ENCODE data around the gene PTPRM. TPM values are rescaled to one million over a fixed set of nuclear protein-coding genes. Genes with fewer than 3 reads are reported as not detected.

PTPRM gene
- total and polyA plus RNA-seq, 2 experiments from 2014 or later = 30.9 to 62.8 TPM

DNA sequence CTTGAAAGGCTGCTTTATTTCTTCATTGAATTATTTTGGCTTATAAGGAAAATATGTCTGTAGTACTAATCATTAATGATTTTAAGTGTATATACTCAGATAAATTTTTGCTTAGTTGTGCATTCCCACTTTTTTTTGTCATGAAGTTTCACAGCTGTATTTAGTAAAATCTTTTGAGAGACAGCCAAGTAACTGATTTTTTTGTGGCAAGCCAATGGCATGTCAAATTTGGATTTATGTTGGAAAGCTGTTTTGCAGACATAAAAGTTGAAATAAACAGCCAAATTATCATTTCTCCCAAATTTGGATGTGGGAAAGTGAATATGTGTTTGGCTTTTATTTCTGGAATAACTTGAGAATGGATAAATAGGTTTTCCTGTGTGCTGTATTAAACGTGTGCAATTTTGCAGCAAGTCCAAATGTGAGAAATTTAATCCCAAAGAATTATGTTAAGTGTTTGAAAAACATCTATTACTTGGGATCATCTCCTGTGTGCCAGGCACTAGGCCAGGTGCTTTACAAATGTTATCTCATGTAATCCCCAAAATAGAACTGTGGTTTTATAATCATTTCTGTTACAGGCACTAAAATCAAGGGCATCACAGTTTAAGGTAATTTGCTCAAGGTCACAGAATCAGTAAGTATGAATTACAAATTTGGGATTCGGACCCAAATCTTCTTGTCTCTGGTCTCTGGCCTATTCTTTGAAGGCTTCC, 160.4 kb downstream of the PTPRM start:
- Histone ChIP-seq H3K4me2 (ENCODE audit: unreplicated experiment) (no peak overlapping the region), H3K27me3 (replicated peaks; ENCODE audit: insufficient read depth) (no peaks in the 10 kb centered on the region), H3K79me2 (ENCODE audit: insufficient read depth) (peaks cover 15% of the 10 kb centered on the region), H3K9me2 (ENCODE audit: insufficient read depth) (no peaks in the 10 kb centered on the region), H3K4me3 (no peak overlapping the region), H3K9me3 (ENCODE audit: low read depth) (no peaks in the 10 kb centered on the region), H3K27ac (no peak overlapping the region), H3K36me3 (ENCODE audit: low read depth) (no peaks in the 10 kb centered on the region), H2AFZ (no peak overlapping the region), H3K9ac (no peak overlapping the region), H4K20me1 (ENCODE audit: insufficient read depth) (no peaks in the 10 kb centered on the region; the same call in 1 of the 2 replicates), H3F3A (ENCODE audit: insufficient read depth) (no peaks in the 10 kb centered on the region), H3K4me1 (ENCODE audit: insufficient read depth) (no peaks in the 10 kb centered on the region)
- TF ChIP-seq EZH2 (IDR thresholded peaks at IDR 0.05; ENCODE audit: insufficient read depth, poor library complexity, severe bottlenecking) (no peak), EZH2phosphoT487 (IDR thresholded peaks at IDR 0.05; ENCODE audit: insufficient read depth, low read depth) (no peak)
- in situ Hi-C loops (cut with MboI) = no loop called here
- no peak for DNase-seq
- 23 to 25% methylated on average over 2 of the region's 2 CpGs for whole genome bisulfite sequencing, 2 experiments (ENCODE audit: low coverage in 1 of 2, low lambda C conversion rate in 2 of 2, missing lambda C conversion rate in 2 of 2)

DNA sequence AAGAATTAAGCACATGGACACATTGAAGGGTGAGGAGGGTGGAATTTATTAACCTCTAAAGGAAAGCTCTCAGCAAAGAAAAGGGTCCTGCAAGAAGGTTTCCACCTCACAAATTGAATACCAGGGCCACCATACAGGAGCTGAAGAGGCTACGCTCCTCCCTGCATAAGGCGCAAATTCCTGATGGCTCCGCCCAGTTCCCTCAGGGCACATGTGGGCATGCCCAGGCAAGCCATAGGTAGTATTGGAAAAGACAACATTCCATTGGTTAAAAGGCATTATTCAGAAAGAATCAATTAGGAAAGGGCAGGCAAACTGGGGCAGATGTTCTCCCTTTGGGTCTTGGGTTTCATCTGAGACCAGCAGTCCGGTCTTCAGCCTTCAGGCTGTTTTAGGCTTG, 161.2 kb downstream of the PTPRM start:
- Histone ChIP-seq H2AFZ (no peak overlapping the region), H3K4me3 (no peak overlapping the region), H3K79me2 (ENCODE audit: insufficient read depth) (peaks cover 15% of the 10 kb centered on the region), H3K9me2 (ENCODE audit: insufficient read depth) (no peaks in the 10 kb centered on the region), H3K9me3 (ENCODE audit: low read depth) (no peaks in the 10 kb centered on the region), H3F3A (ENCODE audit: insufficient read depth) (no peaks in the 10 kb centered on the region), H3K4me2 (ENCODE audit: unreplicated experiment) (no peak overlapping the region), H3K27ac (no peak overlapping the region), H3K36me3 (ENCODE audit: low read depth) (no peaks in the 10 kb centered on the region), H3K4me1 (ENCODE audit: insufficient read depth) (no peaks in the 10 kb centered on the region), H3K9ac (no peak overlapping the region), H4K20me1 (ENCODE audit: insufficient read depth) (no peaks in the 10 kb centered on the region), H3K27me3 (replicated peaks; ENCODE audit: insufficient read depth) (no peaks in the 10 kb centered on the region)
- in situ Hi-C loops (cut with MboI) = no loop called here
- WGBS, 2 experiments (ENCODE audit: low coverage in 1 of 2, low lambda C conversion rate in 2 of 2, missing lambda C conversion rate in 2 of 2) = 98 to 100% methylated on average over 4 of the region's 4 CpGs
- no peak for DNase-seq
- no peak for TF ChIP-seq EZH2phosphoT487 (IDR thresholded peaks at IDR 0.05; ENCODE audit: insufficient read depth, low read depth)
- no peak for TF ChIP-seq EZH2 (IDR thresholded peaks at IDR 0.05; ENCODE audit: insufficient read depth, poor library complexity, severe bottlenecking)

DNA sequence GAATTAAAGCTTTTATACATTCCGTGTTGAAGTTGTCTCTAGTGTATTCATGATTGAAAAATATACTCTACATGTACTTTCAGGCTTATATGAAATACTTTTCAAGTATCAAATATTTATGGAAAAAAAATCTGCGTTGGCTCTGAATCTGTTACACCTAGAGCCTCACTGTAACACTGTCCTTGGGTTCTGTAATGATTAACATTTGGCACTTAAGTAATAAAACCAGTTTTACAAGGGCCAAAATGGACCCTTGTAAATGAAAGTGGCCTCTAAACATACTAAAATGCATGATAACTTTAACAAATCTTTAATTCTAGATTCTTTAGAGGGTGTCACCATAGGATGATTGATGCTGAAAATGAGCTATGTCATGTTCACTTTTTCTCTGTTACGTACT, 162.8 kb downstream of the PTPRM start:
- H3K9me2 ChIP-seq (ENCODE audit: insufficient read depth) = no peaks in the 10 kb centered on the region
- H3F3A ChIP-seq (ENCODE audit: insufficient read depth) = no peaks in the 10 kb centered on the region
- H3K4me3 ChIP-seq = no peak overlapping the region
- no peaks in the 10 kb centered on the region for H3K27me3 ChIP-seq (replicated peaks; ENCODE audit: insufficient read depth)
- no peak overlapping the region for H3K27ac ChIP-seq
- H3K9me3 ChIP-seq (ENCODE audit: low read depth) = no peaks in the 10 kb centered on the region
- H3K4me2 ChIP-seq (ENCODE audit: unreplicated experiment) = no peak overlapping the region
- no peaks in the 10 kb centered on the region for H3K36me3 ChIP-seq (ENCODE audit: low read depth)
- in situ Hi-C loops (cut with MboI) = no loop called here
- no peaks in the 10 kb centered on the region for H3K4me1 ChIP-seq (ENCODE audit: insufficient read depth)
- H3K9ac ChIP-seq = no peak overlapping the region
- H4K20me1 ChIP-seq (ENCODE audit: insufficient read depth) = no peaks in the 10 kb centered on the region
- WGBS, 2 experiments (ENCODE audit: low coverage in 1 of 2, low lambda C conversion rate in 2 of 2, missing lambda C conversion rate in 2 of 2) = 88 to 91% methylated on average over 3 of the region's 3 CpGs
- H3K79me2 ChIP-seq (ENCODE audit: insufficient read depth) = peaks cover 14% of the 10 kb centered on the region
- TF ChIP-seq EZH2phosphoT487 (IDR thresholded peaks at IDR 0.05; ENCODE audit: insufficient read depth, low read depth) = no peak
- no peak for TF ChIP-seq EZH2 (IDR thresholded peaks at IDR 0.05; ENCODE audit: insufficient read depth, poor library complexity, severe bottlenecking)
- DNase-seq = no peak
- H2AFZ ChIP-seq = no peak overlapping the region

DNA sequence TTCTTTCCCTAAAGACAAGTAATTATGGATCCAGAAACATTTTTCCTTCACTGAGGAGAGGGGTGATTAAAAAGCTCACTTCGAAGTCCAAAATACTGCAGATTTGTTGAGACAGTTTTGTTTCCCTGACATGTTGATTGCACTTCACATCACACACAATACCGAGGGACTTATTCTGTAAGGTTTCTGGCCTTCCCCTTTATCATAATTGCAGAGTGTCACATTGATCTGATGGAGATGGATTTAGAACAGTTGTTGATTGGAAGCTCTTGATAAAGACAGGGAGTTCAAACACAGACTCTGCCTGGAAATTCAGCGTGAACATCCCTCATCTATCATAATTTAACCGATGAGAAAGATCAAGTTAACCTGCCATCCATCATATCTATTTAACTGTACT, 163.6 kb downstream of the PTPRM start:
- Histone ChIP-seq H3K4me2 (ENCODE audit: unreplicated experiment) (no peak overlapping the region), H3K36me3 (ENCODE audit: low read depth) (no peaks in the 10 kb centered on the region), H3K9ac (no peak overlapping the region), H3K4me3 (no peak overlapping the region), H3K4me1 (ENCODE audit: insufficient read depth) (no peaks in the 10 kb centered on the region), H3K79me2 (ENCODE audit: insufficient read depth) (peaks cover 11% of the 10 kb centered on the region), H2AFZ (no peak overlapping the region), H3K9me2 (ENCODE audit: insufficient read depth) (no peaks in the 10 kb centered on the region), H3K27ac (no peak overlapping the region), H4K20me1 (ENCODE audit: insufficient read depth) (no peaks in the 10 kb centered on the region), H3K27me3 (replicated peaks; ENCODE audit: insufficient read depth) (no peaks in the 10 kb centered on the region), H3F3A (ENCODE audit: insufficient read depth) (no peaks in the 10 kb centered on the region), H3K9me3 (ENCODE audit: low read depth) (no peaks in the 10 kb centered on the region)
- WGBS, 2 experiments (ENCODE audit: low coverage in 1 of 2, low lambda C conversion rate in 2 of 2, missing lambda C conversion rate in 2 of 2) = 97% methylated on average over 4 of the region's 4 CpGs
- no peak for DNase-seq
- TF ChIP-seq EZH2 (IDR thresholded peaks at IDR 0.05; ENCODE audit: insufficient read depth, poor library complexity, severe bottlenecking) = no peak
- no peak for TF ChIP-seq EZH2phosphoT487 (IDR thresholded peaks at IDR 0.05; ENCODE audit: insufficient read depth, low read depth)
- in situ Hi-C loops (cut with MboI) = no loop called here
